B cell (primary cell): ENCODE results near the gene HOMER1.

Experiments used
- EZH2 ChIP-seq: IDR thresholded peaks from 2 replicates; pipeline ENCODE4 v1.6.1; 2012; ENCODE audit warnings: borderline replicate concordance, low read depth, mild to moderate bottlenecking, moderate library complexity, low read length; ENCODE audit not compliant: insufficient read depth, poor library complexity, severe bottlenecking
- TF ChIP-seq, protein P1 (sequence below): fragments of 200-600 bp; IDR thresholded peaks from one replicate; pipeline ENCODE4 v1.8.0; 2022; ENCODE audit warnings: antibody characterized with exemption, mild to moderate bottlenecking

DNA sequence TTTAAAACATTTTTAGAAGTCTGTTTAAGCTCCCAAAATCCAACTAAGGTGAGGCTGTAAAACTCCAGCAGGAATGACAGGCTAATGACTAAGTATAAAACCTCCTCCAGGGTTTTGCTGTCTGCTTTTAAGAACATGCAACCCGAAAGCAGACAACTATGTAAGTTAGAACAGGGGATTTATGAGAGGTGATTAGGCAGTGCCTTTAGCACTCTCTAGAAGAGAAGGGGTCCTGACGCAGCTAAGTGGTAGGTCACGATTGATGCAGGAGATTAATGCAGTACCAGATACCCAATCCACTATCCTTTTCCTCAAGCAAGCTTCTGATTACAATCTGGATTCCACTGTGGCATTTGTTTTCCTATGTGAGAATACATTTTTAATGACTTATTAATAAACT lies 25.9 kb downstream of the HOMER1 start:
- TF ChIP-seq, protein P1, sequence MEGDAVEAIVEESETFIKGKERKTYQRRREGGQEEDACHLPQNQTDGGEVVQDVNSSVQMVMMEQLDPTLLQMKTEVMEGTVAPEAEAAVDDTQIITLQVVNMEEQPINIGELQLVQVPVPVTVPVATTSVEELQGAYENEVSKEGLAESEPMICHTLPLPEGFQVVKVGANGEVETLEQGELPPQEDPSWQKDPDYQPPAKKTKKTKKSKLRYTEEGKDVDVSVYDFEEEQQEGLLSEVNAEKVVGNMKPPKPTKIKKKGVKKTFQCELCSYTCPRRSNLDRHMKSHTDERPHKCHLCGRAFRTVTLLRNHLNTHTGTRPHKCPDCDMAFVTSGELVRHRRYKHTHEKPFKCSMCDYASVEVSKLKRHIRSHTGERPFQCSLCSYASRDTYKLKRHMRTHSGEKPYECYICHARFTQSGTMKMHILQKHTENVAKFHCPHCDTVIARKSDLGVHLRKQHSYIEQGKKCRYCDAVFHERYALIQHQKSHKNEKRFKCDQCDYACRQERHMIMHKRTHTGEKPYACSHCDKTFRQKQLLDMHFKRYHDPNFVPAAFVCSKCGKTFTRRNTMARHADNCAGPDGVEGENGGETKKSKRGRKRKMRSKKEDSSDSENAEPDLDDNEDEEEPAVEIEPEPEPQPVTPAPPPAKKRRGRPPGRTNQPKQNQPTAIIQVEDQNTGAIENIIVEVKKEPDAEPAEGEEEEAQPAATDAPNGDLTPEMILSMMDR = no peak
- TF ChIP-seq EZH2 = no peak
